ENCODE data around the gene STK33. TPM values are rescaled to one million over a fixed set of nuclear protein-coding genes. Genes with fewer than 3 reads are reported as not detected.

STK33 gene
- total RNA-seq, 4 donors from 2014 or later = 0.76 TPM; not detected in 3

GRCh38 chr11:8610532-8611116 lies 16.6 kb upstream of the STK33 start:
- TF ChIP-seq CTCF (IDR thresholded peaks at IDR 0.05) = no peak
- no peak for TF ChIP-seq POLR2AphosphoS5 (IDR thresholded peaks at IDR 0.05)
- no peak for TF ChIP-seq EP300 (IDR thresholded peaks at IDR 0.05)
- no peak for TF ChIP-seq POLR2A (IDR thresholded peaks at IDR 0.05)
- Histone ChIP-seq H3K9me3 (no peaks in the 10 kb centered on the region), H3K4me3 (no peak overlapping the region), H3K27ac (no peak overlapping the region), H3K4me1 (peaks cover 6% of the 10 kb centered on the region), H3K27me3 (no peaks in the 10 kb centered on the region), H3K36me3 (peaks cover 6% of the 10 kb centered on the region)
- DNase-seq (ENCODE audit: low spot score in 2 of 2) = no peak
- 36% methylated on average over 7 of the region's 7 CpGs for WGBS

- no peak for DNase-seq (ENCODE audit: low spot score in 2 of 2)
- TF ChIP-seq POLR2AphosphoS5 (IDR thresholded peaks at IDR 0.05) = no peak
- no peak for TF ChIP-seq POLR2A (IDR thresholded peaks at IDR 0.05)
- TF ChIP-seq CTCF (IDR thresholded peaks at IDR 0.05) = no peak
- no peak for TF ChIP-seq EP300 (IDR thresholded peaks at IDR 0.05)
- H3K27me3 ChIP-seq = no peaks in the 10 kb centered on the region
- no peaks in the 10 kb centered on the region for H3K9me3 ChIP-seq
- H3K4me3 ChIP-seq = no peak overlapping the region
- peaks cover 17% of the 10 kb centered on the region for H3K4me1 ChIP-seq
- H3K36me3 ChIP-seq = no peaks in the 10 kb centered on the region
- H3K27ac ChIP-seq = no peak overlapping the region
- 55% methylated on average over 1 of the region's 1 CpG for WGBS
Observed at GRCh38 chr11:8608652-8609051, 14.6 kb upstream of the STK33 start.

GRCh38 chr11:8605971-8606563 lies 12.0 kb upstream of the STK33 start:
- no peak for TF ChIP-seq POLR2AphosphoS5 (IDR thresholded peaks at IDR 0.05)
- H3K36me3 ChIP-seq = no peaks in the 10 kb centered on the region
- H3K4me1 ChIP-seq = peaks cover 10% of the 10 kb centered on the region
- no peaks in the 10 kb centered on the region for H3K9me3 ChIP-seq
- H3K27ac ChIP-seq = no peak overlapping the region
- 83% methylated on average over 1 of the region's 1 CpG for WGBS
- no peak overlapping the region for H3K4me3 ChIP-seq
- no peak for DNase-seq (ENCODE audit: low spot score in 2 of 2)
- H3K27me3 ChIP-seq = no peaks in the 10 kb centered on the region

- TF ChIP-seq POLR2AphosphoS5 (IDR thresholded peaks at IDR 0.05) (peak in 1 of 3 donors; percentile 26), POLR2A (IDR thresholded peaks at IDR 0.05) (no peak), EP300 (IDR thresholded peaks at IDR 0.05) (no peak), CTCF (IDR thresholded peaks at IDR 0.05) (peak in 1 of 2 donors; percentile 39)
- H3K4me3 ChIP-seq = no peak overlapping the region
- whole genome bisulfite sequencing = 15% methylated on average over 9 of the region's 9 CpGs
- H3K27ac ChIP-seq = peak overlapping the region; percentile 51
- no peaks in the 10 kb centered on the region for H3K9me3 ChIP-seq
- no peaks in the 10 kb centered on the region for H3K36me3 ChIP-seq
- no peak for DNase-seq (ENCODE audit: low spot score in 2 of 2)
- no peaks in the 10 kb centered on the region for H3K27me3 ChIP-seq
- H3K4me1 ChIP-seq = peaks cover 10% of the 10 kb centered on the region
Observed at GRCh38 chr11:8604078-8604723, 10.2 kb upstream of the STK33 start.

- no peak for DNase-seq (ENCODE audit: low spot score in 2 of 2)
- Histone ChIP-seq H3K27ac (no peak overlapping the region), H3K9me3 (no peaks in the 10 kb centered on the region), H3K27me3 (no peaks in the 10 kb centered on the region), H3K4me1 (peaks cover 10% of the 10 kb centered on the region), H3K36me3 (no peaks in the 10 kb centered on the region), H3K4me3 (no peak overlapping the region)
- TF ChIP-seq EP300 (IDR thresholded peaks at IDR 0.05) (no peak), POLR2A (IDR thresholded peaks at IDR 0.05) (no peak), CTCF (IDR thresholded peaks at IDR 0.05) (no peak), POLR2AphosphoS5 (IDR thresholded peaks at IDR 0.05) (no peak)
- 44% methylated on average over 2 of the region's 2 CpGs for WGBS
Observed at GRCh38 chr11:8603696-8604077, 9.7 kb upstream of the STK33 start.
